Hepatocyte (in vitro differentiated cells): ENCODE results near the gene RANBP17. TPM values are rescaled to one million over a fixed set of nuclear protein-coding genes. Genes with fewer than 3 reads are reported as not detected.

ENCODE experiments used
- DNase-seq: peaks from one replicate; pipeline ENCODE4 v3.0.0-alpha.2; 2016; ENCODE audit warnings: low spot score
- H2AFZ ChIP-seq: fragments of 200-600 bp; sonication (generic); 2 replicates; pipeline ENCODE4 v1.6.0; 2016; ENCODE audit warnings: antibody characterized with exemption, mild to moderate bottlenecking
- H3K27ac ChIP-seq: fragments of 200-600 bp; sonication (generic); 2 replicates; pipeline ENCODE4 v1.5.1; 2016; ENCODE audit warnings: mild to moderate bottlenecking
- H3K27me3 ChIP-seq: fragments of 200-600 bp; sonication (generic); 2 replicates; pipeline ENCODE4 v1.6.1; 2016
- H3K36me3 ChIP-seq: fragments of 200-600 bp; sonication (generic); replicated peaks from 2 replicates; pipeline ENCODE4 v1.5.1; 2016; ENCODE audit warnings: low read depth; ENCODE audit not compliant: insufficient read depth
- H3K4me1 ChIP-seq: fragments of 200-600 bp; sonication (generic); 2 replicates; pipeline ENCODE4 v1.5.1; 2016; ENCODE audit warnings: mild to moderate bottlenecking, moderate library complexity; ENCODE audit not compliant: insufficient read depth
- H3K4me2 ChIP-seq: fragments of 200-600 bp; sonication (generic); 2 replicates; pipeline ENCODE4 v1.6.0; 2016
- H3K4me3 ChIP-seq: fragments of 200-600 bp; sonication (generic); 2 replicates; pipeline ENCODE4 v1.5.1; 2016; ENCODE audit warnings: mild to moderate bottlenecking
- H3K79me2 ChIP-seq: fragments of 200-600 bp; sonication (generic); 2 replicates; pipeline ENCODE4 v1.6.0; 2017; ENCODE audit warnings: mild to moderate bottlenecking
- H3K9me2 ChIP-seq: fragments of 200-600 bp; sonication (generic); replicated peaks from 2 replicates; pipeline ENCODE4 v1.6.0; 2017; ENCODE audit warnings: mild to moderate bottlenecking; ENCODE audit not compliant: insufficient read depth
- H3K9me3 ChIP-seq: fragments of 200-600 bp; sonication (generic); 2 replicates; pipeline ENCODE4 v1.5.1; 2016; ENCODE audit warnings: low read depth, mild to moderate bottlenecking
- H4K20me1 ChIP-seq: fragments of 200-600 bp; sonication (generic); 2 replicates; pipeline ENCODE4 v1.6.0; 2016; ENCODE audit warnings: mild to moderate bottlenecking; ENCODE audit not compliant: insufficient read depth, poor library complexity, severe bottlenecking
- CTCF ChIP-seq: fragments of 200-600 bp; sonication (generic); IDR thresholded peaks from 2 replicates; pipeline ENCODE4 v1.5.1; 2016; ENCODE audit warnings: antibody characterized with exemption, mild to moderate bottlenecking; ENCODE audit not compliant: poor library complexity
- EZH2 ChIP-seq: fragments of 200-600 bp; sonication (generic); IDR thresholded peaks from 2 replicates; pipeline ENCODE4 v1.6.1; 2016; ENCODE audit warnings: antibody characterized with exemption, mild to moderate bottlenecking, borderline replicate concordance
- EZH2phosphoT487 ChIP-seq: fragments of 200-600 bp; sonication (generic); IDR thresholded peaks from one replicate; pipeline ENCODE4 v1.6.1; 2018; ENCODE audit warnings: antibody characterized with exemption, mild to moderate bottlenecking, low read depth, moderate library complexity; ENCODE audit not compliant: unreplicated experiment, severe bottlenecking
- WGBS: methylation state at CpG from one replicate; pipeline ENCODE4 v1.1.6; 2016; ENCODE audit warnings: low lambda C conversion rate; ENCODE audit errors: missing lambda C conversion rate; 5-methylcytosine and 5-hydroxymethylcytosine counted together
- polyA plus RNA-seq: library from polyadenylated mRNA; unstranded; fragments of >200 nt; fragmentation: Nextera tagmentation; extraction: Ambion mirVana; gene quantifications from 2 replicates; pipeline ENCODE4 v1.2.1, GENCODE V29; 2016
- total RNA-seq: library from RNA; depleted of rRNA; stranded (reverse); fragments of >200 nt; gene quantifications from 2 replicates; pipeline ENCODE4 v1.2.3, GENCODE V29; 2014

RANBP17 gene
- total and polyA plus RNA-seq, 2 experiments from 2014 or later, result 11.7 to 17.1 TPM

- Histone ChIP-seq H3K9me2 (no peaks in the 10 kb centered on the region), H3K27ac (no peak overlapping the region), H2AFZ (no peak overlapping the region), H3K79me2 (no peaks in the 10 kb centered on the region), H3K27me3 (no peaks in the 10 kb centered on the region), H4K20me1 (no peaks in the 10 kb centered on the region), H3K4me2 (no peak overlapping the region), H3K4me1 (no peaks in the 10 kb centered on the region), H3K9me3 (no peaks in the 10 kb centered on the region), H3K4me3 (no peak overlapping the region), H3K36me3 (no peaks in the 10 kb centered on the region)
- TF ChIP-seq EZH2 (no peak), CTCF (no peak), EZH2phosphoT487 (no peak)
- no peak for DNase-seq
- WGBS, result 87% methylated on average over 3 of the region's 3 CpGs
These were observed 288.0 kb downstream of the RANBP17 start for GRCh38 chr5:171149772-171150171.

GRCh38 chr5:171152382-171152781 is 290.6 kb downstream of the RANBP17 start:
- no peak overlapping the region for H3K4me2 ChIP-seq

GRCh38 chr5:171155621-171156020 is 293.8 kb downstream of the RANBP17 start:
- Histone ChIP-seq H3K4me3 (no peak overlapping the region), H3K27me3 (no peaks in the 10 kb centered on the region), H3K27ac (no peak overlapping the region), H2AFZ (no peak overlapping the region), H4K20me1 (no peaks in the 10 kb centered on the region), H3K36me3 (no peaks in the 10 kb centered on the region), H3K79me2 (no peaks in the 10 kb centered on the region), H3K9me3 (no peaks in the 10 kb centered on the region), H3K4me1 (no peaks in the 10 kb centered on the region), H3K4me2 (no peak overlapping the region), H3K9me2 (no peaks in the 10 kb centered on the region)
- WGBS, result 97% methylated on average over 1 of the region's 1 CpG
- DNase-seq, result no peak
- no peak for TF ChIP-seq EZH2
- TF ChIP-seq CTCF, result no peak
- no peak for TF ChIP-seq EZH2phosphoT487

More at GRCh38 chr5:171152382-171152781, 290.6 kb downstream of the RANBP17 start:
- WGBS, result 91% methylated on average over 4 of the region's 4 CpGs
- H3K9me2 ChIP-seq, result no peaks in the 10 kb centered on the region
- H3K9me3 ChIP-seq, result no peaks in the 10 kb centered on the region
- H2AFZ ChIP-seq, result no peak overlapping the region
- no peak overlapping the region for H3K4me3 ChIP-seq
- H4K20me1 ChIP-seq, result no peaks in the 10 kb centered on the region
- H3K36me3 ChIP-seq, result no peaks in the 10 kb centered on the region
- H3K27me3 ChIP-seq, result no peaks in the 10 kb centered on the region
- H3K79me2 ChIP-seq, result no peaks in the 10 kb centered on the region
- H3K27ac ChIP-seq, result no peak overlapping the region
- TF ChIP-seq EZH2, result no peak
- TF ChIP-seq CTCF, result peak; percentile 17
- H3K4me1 ChIP-seq, result no peaks in the 10 kb centered on the region
- no peak for DNase-seq

GRCh38 chr5:171157276-171157675 is 295.5 kb downstream of the RANBP17 start:
- Histone ChIP-seq H3K4me2 (no peak overlapping the region), H3K4me1 (no peaks in the 10 kb centered on the region), H3K4me3 (no peak overlapping the region), H3K79me2 (no peaks in the 10 kb centered on the region), H3K36me3 (no peaks in the 10 kb centered on the region), H3K9me3 (no peaks in the 10 kb centered on the region), H3K27ac (no peak overlapping the region), H3K9me2 (no peaks in the 10 kb centered on the region), H4K20me1 (no peaks in the 10 kb centered on the region), H3K27me3 (no peaks in the 10 kb centered on the region), H2AFZ (no peak overlapping the region)
- no peak for DNase-seq
- 79% methylated on average over 2 of the region's 2 CpGs for WGBS
- TF ChIP-seq EZH2phosphoT487 (no peak), EZH2 (no peak)
